Fibroblast of skin of left biceps (primary cell): Measurements from ENCODE around the gene RFFL.
A peak's percentile ranks its signal among the peaks of the same experiment; 100 is the strongest.
"Not testable (repeated sequence)": the region's sequence is repeated elsewhere in the genome, so short reads cannot be mapped to it uniquely, and the experiment has no call there.

ENCODE experiments used
- DNase-seq, 2 experiments: peaks; one replicate each; pipeline ENCODE4 v3.0.0-alpha.2; 2013; ENCODE audit warnings: low read depth in 2 of 2

RFFL gene

DNA sequence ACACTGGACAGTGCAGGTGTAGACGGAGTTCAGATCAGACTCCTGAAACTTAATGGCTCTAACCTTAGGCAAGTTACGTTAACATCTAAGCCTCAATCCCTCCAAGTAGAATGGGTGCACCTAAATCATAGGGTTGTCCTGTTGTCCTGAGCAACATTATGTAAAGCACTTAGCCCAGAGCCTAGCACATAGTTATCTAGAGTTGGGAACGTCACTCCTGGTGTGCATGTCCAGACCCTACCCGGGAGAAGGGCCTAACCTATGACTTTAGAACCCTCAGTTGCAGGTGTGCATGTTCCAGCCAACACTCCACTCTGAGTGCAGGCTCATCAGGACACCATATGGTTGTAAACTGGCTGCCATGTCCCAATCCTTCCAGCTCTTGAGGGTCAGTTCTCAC lies 57.2 kb downstream of the RFFL start:
- no peak for DNase-seq

DNA sequence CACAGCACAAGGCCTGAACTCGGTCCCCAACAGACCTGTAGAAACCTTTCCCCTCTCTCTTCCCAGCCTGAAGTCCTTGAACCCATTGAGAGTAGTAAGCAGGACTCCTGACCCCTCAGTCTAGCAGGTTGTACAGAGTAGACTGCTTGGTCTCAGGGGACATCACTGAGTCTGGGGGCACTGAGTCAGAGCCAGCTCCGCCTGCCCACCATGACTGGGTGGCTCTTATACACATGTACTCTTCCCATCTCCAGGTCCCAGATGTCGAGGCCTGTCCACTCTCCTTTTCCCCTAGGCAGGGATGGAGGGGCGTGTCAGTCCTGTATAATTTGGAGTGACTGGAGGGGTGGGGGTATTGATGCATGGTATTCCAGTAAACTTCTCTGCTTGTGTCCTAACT lies 59.7 kb downstream of the RFFL start:
- no peak for DNase-seq

DNA sequence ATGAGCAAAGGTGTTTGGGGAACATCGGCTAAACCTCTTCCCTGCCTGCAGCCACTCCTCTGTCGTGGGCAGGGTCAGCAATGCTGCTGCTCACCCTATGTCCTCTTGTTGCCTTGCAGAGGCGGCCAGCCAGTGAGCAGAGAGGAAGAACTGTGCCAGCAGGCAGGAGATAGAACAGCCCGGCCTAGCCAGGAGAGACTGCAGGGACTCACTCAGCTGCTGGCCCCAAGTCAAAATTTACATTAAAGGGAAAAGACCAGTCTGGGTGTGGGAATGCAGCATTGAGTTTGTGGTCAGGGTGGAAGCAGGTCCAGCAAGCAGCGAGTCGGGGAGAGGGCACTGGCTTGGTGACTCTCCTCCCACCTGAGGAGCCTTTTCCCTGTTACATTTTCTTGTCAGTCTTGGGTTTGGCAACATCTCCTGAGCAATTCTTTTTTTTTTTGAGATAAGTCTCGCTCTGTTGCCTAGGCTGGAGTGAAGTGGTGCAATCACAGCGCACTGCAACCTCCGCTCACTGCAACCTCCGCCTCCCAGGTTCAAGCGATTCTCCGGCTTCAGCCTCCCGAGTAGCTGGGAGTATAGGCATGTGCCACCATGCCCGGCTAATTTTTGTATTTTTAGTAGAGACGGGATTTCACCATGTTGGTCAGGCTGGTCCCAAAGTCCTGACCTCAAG lies 60.5 kb downstream of the RFFL start:
- DNase-seq: no peak

DNA sequence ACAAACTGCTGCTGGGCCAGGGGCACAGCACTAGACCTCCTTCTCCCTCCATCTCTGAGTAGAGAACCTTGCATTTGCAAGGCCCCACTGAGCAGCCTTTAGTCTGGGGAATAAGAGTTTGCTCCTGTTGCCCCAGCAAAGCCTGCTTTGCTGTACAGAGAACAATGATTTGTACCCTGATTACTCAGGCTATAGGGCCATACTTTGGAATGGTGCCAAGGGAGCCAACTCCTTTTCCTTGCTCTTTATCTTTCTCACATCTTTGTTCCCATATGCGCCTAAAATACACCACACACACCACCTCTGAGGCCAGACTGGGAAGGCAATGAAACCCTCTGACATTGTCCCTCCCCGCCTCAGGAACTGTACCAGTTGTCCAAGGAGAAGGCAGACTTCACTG lies 62.0 kb downstream of the RFFL start:
- no peak for DNase-seq

DNA sequence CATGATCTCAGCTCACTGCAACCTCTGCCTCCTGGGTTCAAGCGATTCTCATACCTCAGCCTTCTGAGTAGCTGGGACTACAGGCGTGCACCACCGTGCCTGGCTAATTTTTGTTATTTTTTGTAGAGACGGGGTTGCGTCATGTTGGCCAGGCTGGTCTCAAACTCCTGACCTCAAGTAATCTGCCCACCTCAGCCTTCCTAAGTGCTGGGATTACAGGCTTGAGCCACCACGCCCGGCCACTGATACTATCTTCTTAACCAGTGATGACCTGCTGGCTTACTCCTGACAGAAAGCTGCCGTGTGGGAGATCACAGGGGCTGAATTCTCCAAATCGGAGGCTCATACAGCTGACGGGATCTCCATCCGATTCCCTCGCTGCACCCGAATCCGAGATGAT lies 62.5 kb downstream of the RFFL start:
- DNase-seq: not testable (repeated sequence)

DNA sequence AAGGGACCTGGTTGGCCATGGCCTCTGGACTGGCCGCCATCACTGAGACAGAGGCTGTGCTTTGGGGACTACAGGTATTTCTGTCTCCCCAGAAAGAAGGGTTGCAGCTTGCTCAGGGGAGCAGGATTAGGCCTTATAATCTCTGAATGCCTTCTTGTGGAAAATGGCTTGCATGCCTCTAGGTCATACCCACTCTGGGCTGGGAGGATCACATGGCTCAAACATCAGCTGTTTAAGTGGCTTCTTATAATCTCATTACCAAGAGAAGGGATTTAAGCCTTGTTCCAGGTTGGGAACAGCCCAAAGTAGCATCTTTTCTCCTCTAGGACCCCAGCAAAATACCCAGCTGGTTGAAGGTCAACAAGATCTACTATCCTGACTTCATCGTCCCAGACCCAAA lies 64.1 kb downstream of the RFFL start:
- DNase-seq: no peak

DNA sequence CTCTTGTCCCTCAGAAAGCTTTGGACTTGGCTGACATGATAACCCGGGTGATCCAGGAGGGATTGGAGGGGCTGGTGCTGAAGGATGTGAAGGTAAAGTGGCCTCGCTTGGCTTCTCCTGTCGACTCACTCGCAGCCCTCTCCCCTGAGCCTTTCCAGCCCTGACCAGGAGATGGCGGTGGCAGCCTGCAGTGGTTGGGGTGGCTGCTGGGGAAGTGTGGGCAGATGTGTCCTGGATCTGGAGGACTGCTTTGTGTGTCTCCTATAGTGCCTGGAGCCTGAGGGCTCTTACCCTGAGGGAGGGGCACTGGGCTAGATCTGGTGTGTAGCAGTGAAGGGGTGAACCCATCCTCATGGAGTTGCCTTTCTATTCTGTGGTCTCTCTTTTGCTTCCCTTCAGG lies 65.3 kb downstream of the RFFL start:
- peak in 1 of 2 experiments; percentile 20 for DNase-seq

DNA sequence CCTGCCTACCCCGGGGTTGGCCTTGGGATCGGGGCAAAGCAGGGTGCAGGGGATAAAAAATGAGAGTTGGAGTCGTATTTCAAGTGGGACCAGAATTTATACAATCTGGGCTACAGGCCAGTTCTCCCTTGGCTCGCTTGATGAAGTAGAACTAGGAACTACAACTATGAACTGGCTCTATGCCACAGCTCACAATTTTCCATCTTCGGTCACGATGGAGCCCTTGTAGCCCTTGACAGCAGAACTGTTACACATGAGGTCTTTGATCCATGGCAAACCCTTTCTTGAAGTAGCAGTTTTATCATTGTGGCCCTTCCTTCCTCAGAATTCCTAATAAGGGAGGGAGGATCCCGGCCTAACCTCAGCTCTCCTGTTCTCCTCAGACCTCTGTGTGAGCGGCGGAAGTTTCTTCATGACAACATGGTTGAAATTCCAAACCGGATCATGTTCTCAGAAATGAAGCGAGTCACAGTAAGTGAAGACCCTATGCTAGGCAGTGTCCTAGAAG lies 66.1 kb downstream of the RFFL start:
- DNase-seq: peak; percentile 70 to 75

DNA sequence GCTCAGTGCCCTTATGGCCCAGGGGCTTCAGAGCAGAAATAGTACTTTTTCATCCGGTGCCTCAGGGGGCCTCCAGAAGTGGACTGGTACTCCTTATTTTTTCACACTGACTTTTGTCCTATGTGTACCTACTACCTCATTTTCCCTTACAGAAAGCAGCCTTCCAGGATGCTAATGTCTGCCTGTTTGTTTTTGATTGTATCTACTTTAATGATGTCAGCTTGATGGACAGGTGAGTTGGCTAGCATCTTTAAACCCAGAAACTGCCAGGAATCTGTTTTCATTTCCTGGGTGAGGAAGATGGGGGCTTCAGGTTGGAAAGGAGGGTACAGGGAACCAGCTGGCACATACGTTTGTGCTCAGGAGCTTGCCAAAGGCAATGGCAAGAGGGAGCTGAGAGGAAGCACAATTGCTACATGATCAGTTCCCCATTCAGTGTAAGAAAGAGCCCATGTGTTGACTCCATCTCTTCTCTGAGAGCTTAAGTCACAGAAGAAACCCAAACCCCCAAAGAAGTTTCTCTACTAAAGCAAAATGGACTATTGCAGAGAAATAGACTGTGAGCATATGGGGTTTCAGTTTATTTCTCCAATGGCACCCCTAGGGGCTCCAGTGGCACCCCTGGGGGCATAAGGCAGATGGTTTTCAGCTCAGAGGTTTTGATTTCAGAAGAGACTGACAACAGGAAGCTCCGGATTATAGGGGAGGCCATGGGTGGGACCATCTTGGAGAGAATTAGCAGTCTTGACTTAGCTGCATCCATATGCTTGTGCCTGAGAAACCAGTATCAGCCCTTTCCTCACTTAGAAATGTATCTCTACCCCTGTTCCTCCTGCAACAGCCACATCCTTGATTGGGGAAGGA lies 66.9 kb downstream of the RFFL start:
- no peak for DNase-seq

DNA sequence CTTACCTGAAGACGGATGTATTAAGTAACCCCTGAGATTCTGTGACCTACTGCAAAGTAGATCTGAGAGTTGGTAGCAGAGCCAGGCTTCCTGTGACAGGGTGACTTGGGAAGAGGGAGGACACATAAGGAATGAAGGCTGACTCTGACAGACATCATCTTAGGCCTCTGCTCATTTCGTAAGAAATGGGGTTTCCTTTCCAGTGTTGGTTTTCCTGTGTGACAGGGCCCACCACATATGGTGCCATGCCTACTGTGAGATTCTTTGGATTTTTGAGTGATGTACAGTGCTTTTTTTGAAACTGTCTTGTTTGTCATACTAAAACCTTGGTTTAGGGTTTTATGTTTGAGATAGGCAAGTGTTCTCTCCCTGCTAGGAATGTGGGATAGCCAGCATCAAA lies 70.5 kb downstream of the RFFL start:
- no peak for DNase-seq

DNA sequence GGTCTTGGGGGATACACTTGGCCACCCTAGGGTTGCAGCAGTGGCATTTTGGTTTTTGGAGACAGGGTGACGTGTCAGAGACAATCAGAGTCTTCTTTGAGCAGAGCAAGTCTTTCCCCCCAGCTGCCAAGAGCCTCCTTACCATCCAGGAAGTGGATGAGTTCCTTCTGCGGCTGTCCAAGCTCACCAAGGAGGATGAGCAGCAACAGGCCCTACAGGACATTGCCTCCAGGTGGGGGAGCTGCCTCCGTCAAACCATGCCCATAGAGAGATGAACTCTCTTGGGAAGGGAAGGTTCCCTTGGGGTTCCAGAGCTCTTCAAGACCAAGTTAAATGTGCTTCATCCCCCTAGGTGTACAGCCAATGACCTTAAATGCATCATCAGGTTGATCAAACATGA lies 71.9 kb downstream of the RFFL start:
- no peak for DNase-seq

DNA sequence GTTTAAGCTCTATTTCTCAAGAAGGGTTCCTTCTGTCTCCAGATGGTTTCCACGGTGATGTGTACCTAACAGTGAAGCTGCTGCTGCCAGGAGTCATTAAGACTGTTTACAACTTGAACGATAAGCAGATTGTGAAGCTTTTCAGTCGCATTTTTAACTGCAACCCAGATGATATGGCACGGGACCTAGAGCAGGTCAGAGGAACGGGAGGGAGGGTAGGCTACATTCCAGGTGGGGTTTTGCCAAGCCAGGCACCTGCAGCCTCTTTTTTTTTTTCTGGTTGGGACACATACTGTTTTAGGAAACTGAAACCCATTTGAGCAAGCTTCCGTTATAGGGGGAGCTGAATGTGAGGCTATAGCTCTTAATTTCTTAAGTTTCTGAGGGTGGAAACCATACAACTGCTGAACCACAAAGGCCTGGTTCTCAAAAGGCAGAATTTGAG lies 72.6 kb downstream of the RFFL start:
- DNase-seq: no peak

DNA sequence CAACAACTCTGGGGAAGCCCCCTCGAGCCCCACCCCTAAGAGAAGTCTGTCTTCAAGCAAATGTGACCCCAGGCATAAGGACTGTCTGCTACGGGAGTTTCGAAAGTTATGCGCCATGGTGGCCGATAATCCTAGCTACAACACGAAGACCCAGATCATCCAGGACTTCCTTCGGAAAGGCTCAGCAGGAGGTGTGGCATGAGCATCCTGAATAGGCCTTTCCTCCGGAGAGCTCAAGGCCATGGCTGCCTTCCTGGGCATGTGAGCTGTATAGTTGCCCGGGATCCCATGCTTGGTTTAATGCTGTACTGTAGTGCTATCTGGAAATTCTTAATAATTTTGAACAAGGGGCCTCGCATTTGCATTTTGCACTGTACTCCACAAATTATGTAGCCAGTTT lies 74.0 kb downstream of the RFFL start:
- no peak for DNase-seq

DNA sequence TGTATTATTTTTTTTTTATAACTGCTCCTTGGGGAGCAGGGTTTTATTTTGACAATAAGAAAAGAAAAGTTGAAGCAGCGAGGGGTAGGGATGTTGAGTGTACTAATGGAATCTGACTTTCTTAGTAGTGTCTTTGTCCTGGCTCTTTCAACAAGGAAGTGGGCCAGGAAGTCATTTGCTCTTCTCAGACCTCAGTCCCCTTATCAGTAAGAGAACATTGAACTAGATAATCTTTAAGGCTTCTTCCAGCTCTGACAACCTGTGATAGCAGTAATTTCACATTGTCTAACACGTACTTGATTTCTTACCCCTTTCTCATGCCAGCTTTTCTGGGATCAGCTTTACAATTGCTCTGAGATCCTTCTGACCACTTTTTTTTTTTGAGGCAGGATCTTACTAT lies 74.9 kb downstream of the RFFL start:
- no peak for DNase-seq

DNA sequence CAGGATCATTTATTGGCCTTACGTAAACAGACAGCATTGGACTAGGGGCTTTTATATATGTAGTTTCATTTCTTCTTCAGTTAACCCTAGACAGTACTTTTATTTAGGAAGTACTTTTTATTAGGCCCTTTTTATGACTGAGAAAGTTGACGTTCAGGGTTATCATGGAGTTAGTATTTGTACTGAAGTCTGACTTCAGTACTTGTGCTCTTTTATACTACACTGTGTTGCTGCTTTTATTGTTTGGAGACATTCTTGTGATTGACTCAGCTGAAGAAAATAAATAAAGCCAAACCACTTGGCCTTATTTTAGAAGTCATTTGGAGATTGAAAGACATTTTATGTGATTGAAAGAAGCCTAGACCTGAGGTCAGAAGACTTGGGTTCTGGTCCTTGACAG lies 76.3 kb downstream of the RFFL start:
- no peak for DNase-seq

DNA sequence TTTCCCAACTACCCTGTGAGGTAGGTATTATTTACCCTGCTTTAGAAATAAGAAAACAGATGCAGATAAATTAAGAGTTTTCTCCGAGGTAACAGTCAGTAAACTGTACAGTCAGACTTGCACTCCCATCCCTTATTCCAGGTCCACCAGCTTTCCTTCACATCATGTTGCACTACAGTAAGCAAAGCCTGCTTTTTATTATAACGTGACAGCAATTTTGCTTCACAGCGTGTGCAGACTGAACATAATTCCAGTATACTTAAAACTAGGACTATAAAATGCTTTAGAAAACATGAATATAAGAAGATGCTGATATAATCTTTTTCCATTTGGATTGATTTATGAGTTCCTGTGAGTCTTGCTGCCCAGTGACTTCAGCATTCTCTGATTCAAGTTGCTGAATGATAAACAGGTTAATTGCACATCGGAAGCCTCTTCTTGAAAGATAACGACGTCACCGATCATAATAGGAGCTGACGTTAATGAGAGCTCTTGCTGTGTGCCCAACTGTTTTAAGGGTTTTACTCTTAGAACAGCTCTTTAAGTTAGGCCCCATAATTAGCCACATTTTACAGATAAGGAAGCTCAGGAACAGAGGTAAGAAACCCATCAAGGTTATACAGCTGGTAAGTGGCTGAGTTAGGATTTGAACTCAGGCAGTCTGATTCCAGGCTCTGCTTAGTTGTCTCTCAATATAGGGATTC lies 81.8 kb downstream of the RFFL start:
- no peak for DNase-seq

DNA sequence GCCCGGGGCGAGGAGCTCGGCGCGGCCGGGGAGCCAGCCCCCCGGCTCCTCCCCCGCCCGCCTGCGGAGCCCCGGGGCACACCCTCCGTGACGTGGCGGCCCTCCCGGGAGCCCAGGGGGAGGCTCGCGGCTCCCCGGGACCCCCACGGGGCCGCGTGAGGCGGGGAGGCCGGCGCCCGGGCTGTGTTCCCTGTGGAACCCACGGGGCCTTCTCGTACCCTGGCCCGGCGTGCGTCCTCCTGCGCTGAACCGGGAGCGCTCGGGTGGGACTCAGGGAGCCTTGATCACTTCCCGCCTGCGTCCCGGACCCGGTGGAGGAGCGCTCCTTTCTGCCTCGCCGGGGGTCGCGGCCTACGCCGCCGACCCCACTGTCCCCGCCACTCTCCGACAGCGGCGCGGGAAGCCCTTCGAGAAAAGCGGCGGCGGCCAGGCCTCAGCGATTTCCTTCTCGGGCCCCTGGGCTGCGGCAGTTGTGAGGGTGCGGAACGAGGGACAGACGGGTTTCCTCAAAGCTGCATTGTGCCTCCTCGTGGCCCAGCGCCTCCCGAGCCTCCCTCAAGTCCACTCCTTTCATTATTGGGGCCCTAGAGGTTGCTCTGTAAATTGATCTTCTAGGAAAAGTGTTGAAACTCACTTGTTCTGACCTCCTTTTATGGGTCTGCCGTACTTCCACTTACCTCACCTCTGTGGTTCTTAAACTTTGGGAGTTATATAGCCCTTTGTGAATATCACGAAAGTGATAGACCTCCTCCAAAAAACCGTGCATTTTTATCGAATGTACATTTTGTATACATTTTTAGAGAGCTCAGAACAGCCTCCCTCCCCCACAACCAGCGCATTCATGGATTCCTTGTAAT lies 82.6 kb downstream of the RFFL start:
- peak; percentile 47 to 58 for DNase-seq

DNA sequence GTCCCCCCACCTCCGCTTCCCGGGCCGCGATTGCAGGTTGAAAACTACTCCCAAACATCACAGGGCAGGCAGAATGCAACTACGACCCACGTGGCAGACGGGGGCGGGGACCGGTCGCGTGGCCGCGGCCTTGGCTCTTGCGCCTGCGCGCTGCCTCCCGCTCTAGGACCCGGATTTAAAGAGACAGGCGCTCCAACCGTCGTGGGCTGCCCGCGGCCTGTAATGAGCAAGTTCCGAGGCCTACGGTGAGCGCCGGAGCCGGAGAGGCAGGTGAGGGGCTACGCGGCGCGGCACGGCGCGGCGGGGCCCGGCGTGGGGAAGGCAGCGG lies 83.2 kb downstream of the RFFL start, which contains the start of gene LIG3:
LIG3 (plus strand) TSS at position 160 of the 328 bp plus-strand sequence. CDS start 2,494 bp downstream, outside the sequence.
- DNase-seq: peak; percentile 82 to 85

DNA sequence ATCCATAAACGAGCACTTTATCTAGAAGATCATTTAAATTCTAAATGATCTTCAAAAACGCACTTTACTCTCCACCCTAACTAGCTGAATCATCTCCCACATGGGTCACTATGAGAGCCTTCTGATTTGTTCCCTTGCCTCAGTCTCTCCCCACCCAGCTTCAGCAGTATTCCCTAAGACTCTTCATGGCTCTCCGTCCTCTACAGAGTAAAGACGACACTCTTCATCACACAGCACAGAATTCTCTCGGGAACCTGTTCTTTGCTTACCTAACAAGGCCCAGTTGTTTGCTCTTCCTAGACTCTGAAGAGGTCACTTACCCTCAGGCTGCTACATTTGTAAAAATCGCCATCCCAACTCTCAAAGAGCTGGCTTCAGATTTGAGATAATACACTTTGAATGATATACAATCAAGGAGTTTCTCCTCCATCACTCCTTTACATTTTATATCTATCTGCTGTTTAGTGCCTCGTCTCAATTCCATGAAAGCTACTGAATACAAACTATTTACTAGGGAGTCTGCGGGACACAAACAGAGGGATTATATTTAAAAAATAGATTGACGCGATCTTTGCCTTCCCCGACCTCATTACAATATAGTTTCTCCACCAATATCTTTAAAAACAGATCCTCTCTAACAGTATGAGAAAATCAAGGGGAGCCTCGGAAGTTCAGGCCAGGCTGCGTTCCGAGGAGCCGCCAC lies 83.7 kb downstream of the RFFL start:
- DNase-seq: no peak

DNA sequence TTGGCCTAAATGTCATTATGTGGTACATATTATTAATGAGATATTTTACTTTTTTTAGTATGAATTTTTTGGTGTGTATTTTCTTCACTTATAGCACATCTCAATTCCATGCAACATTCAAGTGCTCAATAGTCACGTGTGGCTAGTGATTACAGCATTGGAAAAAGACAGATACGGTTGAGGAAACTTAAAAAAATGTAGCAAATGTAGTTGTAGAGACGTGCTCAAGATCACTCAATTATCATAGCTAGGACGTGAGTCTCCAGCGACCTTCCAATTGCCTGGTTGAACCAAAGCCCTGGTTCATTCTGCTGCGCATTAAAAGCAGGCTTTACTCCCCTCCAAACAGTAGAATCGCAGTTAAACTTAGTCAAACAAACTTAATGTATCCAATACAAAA lies 84.4 kb downstream of the RFFL start:
- no peak for DNase-seq
